ENCODE measurements around the gene TRPC1.
A peak's percentile ranks its signal among the peaks of the same experiment; 100 is the strongest.

TRPC1 gene

DNA sequence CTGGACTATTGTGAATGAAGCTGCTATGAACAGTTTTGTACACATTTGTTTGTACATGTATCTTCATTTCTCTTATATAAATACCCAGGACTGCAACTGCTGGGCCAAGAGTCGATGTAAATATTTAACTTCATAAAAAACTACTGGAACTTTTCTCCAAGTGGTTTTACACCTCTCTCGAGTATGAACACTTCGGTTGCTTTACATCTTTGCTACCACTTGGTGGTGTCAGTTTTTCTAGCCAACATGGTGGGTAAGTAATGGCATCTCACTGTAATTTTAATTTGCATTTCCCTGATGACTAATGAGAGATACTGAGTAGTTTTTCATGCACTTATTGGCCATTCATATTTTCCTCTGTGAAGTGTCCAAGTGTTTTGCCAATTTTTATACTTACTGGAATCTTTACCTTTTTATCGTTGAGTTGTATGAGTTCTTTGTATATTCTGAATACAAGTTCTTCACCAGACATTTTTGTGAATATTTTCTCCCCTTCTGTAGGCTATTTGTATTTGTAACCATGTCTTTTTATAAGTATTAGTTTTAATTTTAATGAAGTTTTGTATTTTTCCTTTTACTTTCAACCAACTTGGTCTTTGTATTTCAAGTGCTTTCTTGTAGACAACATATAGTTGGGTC is 120.6 kb downstream of the TRPC1 start:
- DNase-seq (ENCODE audit: low read depth): peak; percentile 62

- no peak for DNase-seq (ENCODE audit: low read depth)
These were observed 123.1 kb downstream of the TRPC1 start for GRCh38 chr3:142846779-142847577.

GRCh38 chr3:142849148-142849547 is 125.3 kb downstream of the TRPC1 start:
- no peak for DNase-seq (ENCODE audit: low read depth)

DNA sequence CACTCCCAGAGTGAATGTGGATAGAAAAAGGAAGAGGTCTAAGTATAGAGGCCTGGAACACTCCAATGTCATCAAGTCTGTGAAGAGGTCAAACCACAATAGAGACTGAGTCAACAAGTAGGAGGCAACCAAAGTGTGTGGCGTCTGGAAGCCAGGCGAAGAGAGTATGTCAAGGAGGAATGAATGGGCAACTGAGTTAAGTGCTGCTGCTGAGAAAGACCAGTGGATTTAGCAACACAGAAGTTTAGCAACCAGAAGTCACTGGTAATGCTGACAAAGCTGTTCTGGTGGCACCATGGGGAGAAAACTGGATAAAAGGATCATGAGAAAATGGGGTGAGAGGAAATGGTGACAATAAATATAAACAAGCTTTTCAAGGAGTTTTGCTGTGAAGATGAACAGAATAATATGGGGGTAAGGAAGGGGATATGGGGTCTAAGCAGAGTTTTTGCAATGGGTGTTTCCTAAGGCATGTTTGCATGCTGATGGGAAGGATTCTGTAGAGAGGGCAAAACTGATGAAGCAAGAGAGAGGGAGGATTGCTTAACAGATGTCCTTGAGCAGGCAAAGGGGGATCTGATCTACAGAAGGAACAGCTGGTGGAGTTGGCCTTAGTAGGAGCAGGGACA is 126.7 kb downstream of the TRPC1 start:
- peak; percentile 92 for DNase-seq (ENCODE audit: low read depth)

GRCh38 chr3:142852009-142852408 is 128.2 kb downstream of the TRPC1 start:
- peak; percentile 34 for DNase-seq (ENCODE audit: low read depth)

- peak; percentile 60 for DNase-seq (ENCODE audit: low read depth)
These were observed 129.7 kb downstream of the TRPC1 start for GRCh38 chr3:142853270-142854168.

- DNase-seq (ENCODE audit: low read depth): peak; percentile 14
These were observed 133.2 kb downstream of the TRPC1 start for GRCh38 chr3:142857056-142857455.
